G401 (cell line): ENCODE measurements around the gene TRIM27. TPM values are rescaled to one million over a fixed set of nuclear protein-coding genes. Genes with fewer than 3 reads are reported as not detected.
"Not testable (repeated sequence)": the region's sequence is repeated elsewhere in the genome, so short reads cannot be mapped to it uniquely, and the experiment has no call there.

Experiments used
- DNase-seq: peaks from one replicate; pipeline ENCODE4 v3.0.0-alpha.2; 2015; ENCODE audit warnings: low spot score
- in situ Hi-C: cut with HindIII; loops from 2 replicates; pipeline ENCODE4 v1.10.0; 2016; ENCODE audit warnings: low sequenced_read_pairs, mixed read lengths
- total RNA-seq: library from RNA; depleted of rRNA; stranded (reverse); fragments of >200 nt; shearing (Covaris generic); gene quantifications from 2 replicates; pipeline ENCODE4 v1.2.3, GENCODE V29; 2014; rRNA removed

TRIM27 gene
- total RNA-seq, 1 experiment from 2014 or later, result 144 TPM

- DNase-seq, result no peak
Observed at GRCh38 chr6:28871335-28872156, 52.2 kb downstream of the TRIM27 start.

GRCh38 chr6:28868873-28869272, 54.9 kb downstream of the TRIM27 start:
- in situ Hi-C loops, result no loop called here
- DNase-seq, result no peak

More at GRCh38 chr6:28871335-28872156, 52.2 kb downstream of the TRIM27 start:
- in situ Hi-C loops, result no loop called here

- in situ Hi-C loops, result no loop called here
Observed at GRCh38 chr6:28867086-28867409, 56.7 kb downstream of the TRIM27 start.

GRCh38 chr6:28866205-28867085, 57.3 kb downstream of the TRIM27 start:
- peak; percentile 55 for DNase-seq
- in situ Hi-C loops, result not testable (repeated sequence)

More at GRCh38 chr6:28867086-28867409, 56.7 kb downstream of the TRIM27 start:
- DNase-seq, result no peak

GRCh38 chr6:28865401-28866204, 58.2 kb downstream of the TRIM27 start:
- in situ Hi-C loops, result no loop called here
- DNase-seq, result no peak

- peak; percentile 83 for DNase-seq
- in situ Hi-C loops, result no loop called here
Observed at GRCh38 chr6:28864326-28864923, 59.4 kb downstream of the TRIM27 start.

GRCh38 chr6:28863604-28864325, 60.0 kb downstream of the TRIM27 start:
- in situ Hi-C loops, result no loop called here
- DNase-seq, result peak; percentile 86

- in situ Hi-C loops, result no loop called here
- no peak for DNase-seq
Observed at GRCh38 chr6:28862077-28862476, 61.7 kb downstream of the TRIM27 start.

- in situ Hi-C loops, result no loop called here
- no peak for DNase-seq
Observed at GRCh38 chr6:28861339-28861738, 62.4 kb downstream of the TRIM27 start.

GRCh38 chr6:28860581-28860980, 63.2 kb downstream of the TRIM27 start:
- in situ Hi-C loops, result no loop called here
- DNase-seq, result no peak

- DNase-seq, result no peak
- in situ Hi-C loops, result no loop called here
Observed at GRCh38 chr6:28858963-28859362, 64.8 kb downstream of the TRIM27 start.

GRCh38 chr6:28856620-28857005, 67.2 kb downstream of the TRIM27 start:
- in situ Hi-C loops, result no loop called here
- DNase-seq, result no peak

GRCh38 chr6:28854405-28854804, 69.4 kb downstream of the TRIM27 start:
- in situ Hi-C loops, DNase-seq: not testable (repeated sequence)

Other genes with a start within 250 kb of the TRIM27 start
- not detected in 2 replicates for gene ZNF311, start 81.3 kb upstream of the TRIM27 start, total RNA-seq
- gene OR2W1, start 121.2 kb upstream of the TRIM27 start, total RNA-seq, result not detected in 2 replicates
- gene OR2B3, start 163.3 kb upstream of the TRIM27 start, total RNA-seq, result not detected in 2 replicates
- gene OR2J1, start 175.5 kb upstream of the TRIM27 start, total RNA-seq, result not detected in 2 replicates
- not detected in 2 replicates for gene OR2J3, start 184.1 kb upstream of the TRIM27 start, total RNA-seq
- not detected in 2 replicates for gene OR2J2, start 246.9 kb upstream of the TRIM27 start, total RNA-seq